Measurements from ENCODE around the gene APOL1.
"Not testable (repeated sequence)": the region's sequence is repeated elsewhere in the genome, so short reads cannot be mapped to it uniquely, and the experiment has no call there.

APOL1 gene

GRCh38 chr22:36271231-36271630 lies 18.3 kb downstream of the APOL1 start:
- DNase-seq (ENCODE audit: low spot score), result not testable (repeated sequence)

DNA sequence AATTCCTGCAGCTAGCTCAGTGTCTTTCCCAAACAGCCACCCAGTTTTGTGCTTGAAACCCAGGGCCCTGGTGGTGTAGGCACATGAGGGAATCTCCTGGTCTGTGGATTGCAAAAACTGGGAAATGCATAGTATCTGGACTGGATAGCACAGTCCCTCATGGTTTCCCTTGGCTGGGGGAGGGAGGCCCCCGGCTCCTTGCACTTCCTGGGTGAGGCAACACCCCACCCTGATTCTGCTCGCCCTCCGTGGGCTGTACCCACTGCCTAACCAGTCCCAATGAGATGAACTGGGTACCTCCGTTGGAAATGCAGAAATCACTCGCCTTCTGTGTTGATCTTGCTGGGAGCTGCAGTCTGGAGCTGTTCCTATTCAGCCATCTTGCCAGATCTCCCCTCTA lies 19.0 kb downstream of the APOL1 start:
- not testable (repeated sequence) for DNase-seq (ENCODE audit: low spot score)

DNA sequence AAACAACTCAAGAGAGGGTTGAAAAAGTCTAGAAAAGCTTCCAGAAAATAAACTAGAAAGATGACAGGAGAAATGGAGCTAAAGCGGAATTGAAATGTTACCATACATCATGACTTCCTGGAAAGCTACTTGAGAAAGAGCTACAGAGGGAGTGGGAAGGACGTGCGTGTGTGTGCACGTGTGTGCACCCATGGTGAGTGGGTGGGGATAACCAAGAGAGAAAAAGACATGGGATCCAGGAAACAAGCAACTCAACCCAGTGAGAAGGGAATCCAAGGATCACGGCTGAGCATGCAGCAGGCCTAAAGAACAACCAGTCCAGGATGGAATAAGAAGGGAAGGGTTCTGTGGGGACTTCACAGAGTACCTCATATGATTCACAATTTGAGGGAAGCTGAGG lies 21.6 kb downstream of the APOL1 start:
- no peak for DNase-seq (ENCODE audit: low spot score)

DNA sequence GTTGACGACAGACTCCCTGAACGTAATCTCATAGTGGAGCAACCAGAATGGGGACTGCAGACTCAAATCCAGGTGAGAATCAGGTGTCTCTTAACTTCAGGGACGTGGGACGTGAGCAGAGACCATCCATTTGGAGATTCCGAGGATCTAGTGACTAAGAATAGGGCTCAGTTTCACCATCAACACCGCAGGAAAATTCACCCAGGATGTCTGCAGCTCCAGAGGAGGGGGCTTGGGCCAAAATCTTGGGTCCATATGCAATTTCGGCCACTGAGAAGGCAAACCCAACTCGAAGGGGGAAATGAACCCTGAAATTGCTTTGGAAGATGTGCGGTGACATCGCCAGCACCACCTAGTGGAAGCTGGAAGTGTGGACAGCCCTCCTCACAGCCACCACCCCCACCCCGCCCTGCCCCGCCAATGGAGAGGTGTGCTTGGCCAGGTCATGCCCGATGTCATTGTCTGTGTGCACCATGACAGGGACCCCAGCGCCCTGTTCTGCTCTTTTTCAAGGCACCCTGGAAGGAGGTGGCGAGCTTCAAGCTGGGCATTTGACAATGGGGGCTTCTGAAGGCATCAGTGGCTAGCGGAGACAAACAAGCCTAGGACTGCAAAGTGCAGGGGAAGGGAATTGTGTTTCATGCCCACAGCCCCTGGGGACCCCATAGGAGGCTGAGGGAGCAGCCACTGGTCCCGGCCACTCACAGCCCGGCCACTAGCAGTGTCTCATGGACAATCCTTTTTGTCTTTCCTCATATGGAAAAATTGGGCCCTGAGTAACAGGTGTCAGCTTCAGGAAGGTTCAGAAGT lies 24.8 kb downstream of the APOL1 start:
- no peak for DNase-seq (ENCODE audit: low spot score)

GRCh38 chr22:36279219-36279666 lies 26.3 kb downstream of the APOL1 start:
- no peak for DNase-seq (ENCODE audit: low spot score)

GRCh38 chr22:36280379-36280778 lies 27.4 kb downstream of the APOL1 start:
- DNase-seq (ENCODE audit: low spot score), result no peak

DNA sequence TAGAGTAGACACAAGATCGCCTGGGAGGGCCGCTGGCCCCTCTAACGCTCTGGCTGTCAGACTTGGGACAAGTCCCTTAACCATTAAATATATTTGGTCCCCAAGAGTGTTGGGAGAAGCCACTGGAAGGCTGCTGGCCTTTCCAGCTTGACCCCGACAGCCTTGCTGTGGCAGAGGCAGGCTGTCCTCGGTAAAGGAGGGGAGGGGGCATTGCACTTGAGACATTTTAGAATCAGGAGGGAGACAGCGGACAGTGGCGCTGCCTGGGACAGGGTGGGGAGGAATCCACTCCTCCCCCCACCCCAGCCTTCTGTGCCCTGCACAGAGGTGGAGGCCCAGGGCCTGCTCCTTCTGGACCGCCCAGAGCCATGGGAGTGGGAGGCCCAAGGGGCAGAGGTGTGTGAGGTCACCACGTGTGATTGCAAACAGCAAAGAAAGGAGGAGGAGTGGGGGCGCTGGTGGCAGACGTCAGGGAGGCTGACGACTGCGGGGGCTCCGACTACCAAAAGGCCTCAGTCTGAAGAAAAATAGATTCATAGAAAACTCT lies 28.9 kb downstream of the APOL1 start:
- no peak for DNase-seq (ENCODE audit: low spot score)

DNA sequence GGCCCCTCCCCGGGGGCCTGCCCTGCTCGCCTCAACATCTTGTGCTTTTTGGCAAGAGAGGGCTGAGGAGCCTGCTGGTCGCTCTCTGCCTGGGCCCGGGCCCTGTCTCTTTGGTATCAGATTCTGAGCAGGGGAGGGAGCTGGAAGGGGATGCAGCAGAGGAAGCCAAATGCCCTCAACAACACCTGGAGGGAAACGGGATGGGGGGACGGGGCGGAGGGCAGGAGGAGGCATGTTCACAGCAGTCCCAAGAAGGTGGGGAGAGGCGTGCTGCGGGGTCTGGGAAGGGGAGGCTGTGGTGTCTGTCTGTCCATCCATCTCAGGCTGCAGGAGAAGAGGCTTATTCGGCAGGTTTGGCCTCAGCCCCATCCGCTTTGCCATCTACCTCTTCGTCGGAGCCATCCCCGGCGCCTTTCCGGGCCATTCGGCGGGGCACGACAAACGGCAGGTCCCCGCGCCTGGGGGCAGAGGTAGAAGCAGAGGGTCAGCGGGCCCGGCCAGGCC lies 29.4 kb downstream of the APOL1 start:
- no peak for DNase-seq (ENCODE audit: low spot score)

DNA sequence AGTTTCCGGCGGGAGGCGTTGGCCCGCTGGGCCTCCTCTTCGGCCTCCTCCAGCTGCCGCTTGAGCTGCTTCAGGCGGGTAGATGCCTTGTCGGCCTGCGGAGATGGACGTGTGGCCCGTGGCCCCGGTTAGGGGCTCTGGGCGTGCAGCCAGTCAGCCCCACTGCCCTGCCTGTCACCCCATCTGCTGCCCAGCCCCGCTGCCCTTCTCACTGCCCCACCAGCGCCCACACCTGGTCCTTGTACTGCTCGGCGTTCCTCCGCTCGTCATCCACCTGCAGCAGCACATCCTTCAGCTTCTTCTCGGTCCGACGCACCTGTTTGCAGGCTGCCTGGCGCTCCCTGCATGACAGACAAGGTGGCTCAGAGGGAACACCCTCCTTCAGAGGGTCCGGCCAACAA lies 31.2 kb downstream of the APOL1 start:
- no peak for DNase-seq (ENCODE audit: low spot score)

DNA sequence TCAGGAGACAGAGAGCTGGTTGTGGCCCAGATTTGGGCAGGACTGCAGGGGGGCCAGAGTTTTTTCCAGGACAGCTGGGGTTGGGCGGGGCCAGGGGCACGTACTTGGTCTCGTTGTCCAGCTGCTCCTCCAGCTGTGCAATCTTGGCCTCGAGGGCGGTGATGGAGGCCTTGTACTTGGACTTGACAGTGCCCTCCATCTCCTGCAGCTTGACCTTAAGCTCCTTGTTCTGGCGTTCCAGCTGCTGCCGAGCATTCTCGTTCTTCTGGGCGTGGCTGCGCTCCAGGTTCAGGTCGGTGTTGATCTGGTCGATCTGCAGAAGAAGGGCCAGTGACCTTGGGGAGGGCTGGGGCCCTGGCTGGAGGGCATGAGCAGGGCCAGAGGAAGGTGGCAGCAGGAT lies 32.1 kb downstream of the APOL1 start:
- no peak for DNase-seq (ENCODE audit: low spot score)

- DNase-seq (ENCODE audit: low spot score), result no peak
These were observed 32.6 kb downstream of the APOL1 start for GRCh38 chr22:36285545-36285944.

DNA sequence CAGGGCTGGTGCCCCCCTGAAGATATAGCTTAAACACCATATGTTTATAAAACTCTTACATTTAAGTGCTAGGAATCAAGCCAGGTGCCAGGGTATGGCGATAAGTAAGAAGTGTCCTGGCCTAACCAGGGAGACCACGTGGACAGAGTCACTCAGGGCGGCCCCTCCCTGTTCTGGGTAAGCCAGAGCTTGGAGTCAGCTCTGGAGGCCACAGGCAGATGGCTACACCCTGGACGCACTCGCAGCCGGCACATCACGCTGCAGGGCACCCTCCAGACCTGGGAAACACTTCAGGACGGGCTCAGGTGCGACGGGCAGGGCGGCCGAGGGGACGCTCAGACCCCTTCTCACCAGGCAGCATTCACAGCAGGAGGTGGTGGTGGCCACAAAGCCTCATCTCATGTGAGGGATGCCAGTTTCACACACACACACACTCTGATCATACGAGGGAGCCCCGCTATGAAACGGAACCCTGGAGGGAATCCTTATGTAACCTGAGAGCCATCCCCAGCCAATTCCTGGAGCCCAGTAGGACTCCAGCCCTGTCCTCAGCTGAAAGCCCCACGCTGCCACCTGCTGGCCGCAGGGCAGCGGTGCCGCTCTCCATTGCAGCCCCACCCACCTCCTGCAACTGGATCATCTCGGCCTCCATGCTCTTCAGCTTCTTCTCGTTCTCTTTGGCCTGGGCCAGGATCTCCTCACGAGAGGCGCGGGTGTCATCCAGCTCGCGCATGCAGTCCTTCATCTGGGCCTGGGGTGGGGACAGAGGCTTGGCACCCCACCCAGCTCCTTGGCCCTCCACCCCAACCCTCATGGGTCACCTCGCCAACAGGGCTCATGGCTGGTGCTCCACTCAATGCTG lies 33.4 kb downstream of the APOL1 start:
- DNase-seq (ENCODE audit: low spot score), result peak; percentile 72

- no peak for DNase-seq (ENCODE audit: low spot score)
These were observed 35.1 kb downstream of the APOL1 start for GRCh38 chr22:36287881-36288515.

DNA sequence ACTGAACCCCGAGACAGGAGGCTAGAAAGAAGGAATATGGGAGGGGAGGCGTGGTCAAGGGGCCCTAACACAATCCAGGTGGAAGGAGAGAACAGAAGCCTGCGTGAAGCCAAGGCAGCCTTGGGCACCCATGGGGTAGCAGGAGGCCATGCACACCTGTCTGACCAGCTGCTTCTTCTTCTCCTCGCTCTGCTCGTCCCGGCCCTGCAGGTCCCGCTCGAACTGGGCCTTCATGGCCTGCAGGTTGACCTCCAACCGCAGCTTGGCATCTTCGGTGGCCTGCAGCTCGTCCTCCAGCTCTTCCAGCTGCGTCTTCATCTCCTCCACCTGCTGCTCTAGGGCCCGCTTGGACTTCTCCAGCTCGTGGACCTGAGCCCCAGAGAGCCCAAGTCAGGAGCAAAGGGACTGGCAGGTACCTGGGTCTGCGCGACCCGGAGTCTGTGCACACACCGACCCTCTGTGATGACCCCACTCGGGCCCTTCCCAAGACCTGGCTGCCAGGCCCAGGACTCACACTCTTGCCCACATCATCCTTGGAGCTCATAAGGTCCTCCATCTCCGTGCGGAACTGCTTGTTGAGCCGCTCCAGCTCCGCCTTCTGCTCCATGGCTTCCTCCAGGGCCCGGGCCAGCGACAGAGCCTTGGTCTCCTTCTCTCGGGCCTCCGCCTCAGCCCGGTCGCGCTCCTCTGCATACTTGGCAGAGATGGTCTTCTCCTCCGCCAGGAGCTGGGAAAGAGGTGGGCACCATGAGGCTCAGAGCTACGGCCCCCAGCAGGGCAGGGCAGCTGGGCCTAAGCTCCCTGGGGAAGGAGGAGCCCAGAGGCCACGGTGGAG lies 35.9 kb downstream of the APOL1 start:
- DNase-seq (ENCODE audit: low spot score), result no peak

GRCh38 chr22:36289406-36289870 lies 36.5 kb downstream of the APOL1 start:
- no peak for DNase-seq (ENCODE audit: low spot score)

DNA sequence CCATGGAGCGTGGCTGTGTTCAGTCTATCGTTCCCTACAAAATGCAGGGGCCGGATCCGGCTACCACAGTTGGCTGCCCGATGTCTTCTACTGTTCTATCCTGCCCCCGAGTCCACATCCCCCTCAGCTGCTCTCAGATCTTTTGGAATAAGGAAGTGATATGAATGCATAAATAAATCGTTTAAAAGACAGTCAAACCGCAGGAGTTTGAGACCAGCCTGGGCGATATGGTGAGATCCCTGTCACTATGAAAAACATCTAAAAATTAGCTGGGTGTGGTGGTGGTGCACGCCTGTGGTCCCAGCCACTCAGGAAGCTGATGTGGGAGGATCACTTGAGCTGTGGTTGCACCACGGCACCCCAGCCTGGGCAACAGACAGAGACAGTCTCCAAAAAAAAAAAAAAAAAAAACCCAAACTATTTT lies 37.0 kb downstream of the APOL1 start:
- not testable (repeated sequence) for DNase-seq (ENCODE audit: low spot score)

DNA sequence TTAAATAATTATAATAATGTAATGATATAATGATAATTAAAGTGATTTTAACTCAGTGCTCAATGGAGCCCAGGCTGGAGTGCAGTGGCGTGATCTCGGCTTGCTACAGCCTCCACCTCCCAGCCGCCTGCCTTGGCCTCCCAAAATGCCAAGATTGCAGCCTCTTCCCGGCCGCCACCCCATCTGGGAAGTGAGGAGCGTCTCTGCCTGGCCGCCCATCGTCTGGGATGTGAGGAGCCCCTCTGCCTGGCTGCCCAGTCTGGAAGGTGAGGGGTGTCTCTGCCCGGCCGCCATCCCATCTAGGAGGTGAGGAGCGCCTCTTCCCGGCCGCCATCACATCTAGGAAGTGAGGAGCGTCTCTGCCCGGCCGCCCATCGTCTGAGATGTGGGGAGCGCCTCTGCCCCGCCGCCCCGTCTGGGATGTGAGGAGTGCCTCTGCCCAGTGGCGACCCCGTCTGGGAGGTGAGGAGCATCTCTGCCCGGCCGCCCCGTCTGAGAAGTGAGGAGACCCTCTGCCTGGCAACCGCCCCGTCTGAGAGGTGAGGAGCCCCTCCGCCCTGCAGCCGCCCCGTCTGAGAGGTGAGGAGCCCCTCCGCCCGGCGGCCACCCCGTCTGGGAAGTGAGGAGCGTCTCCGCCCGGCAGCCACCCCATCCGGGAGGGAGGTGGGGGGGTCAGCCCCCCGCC lies 37.6 kb downstream of the APOL1 start:
- not testable (repeated sequence) for DNase-seq (ENCODE audit: low spot score)

GRCh38 chr22:36291831-36292740 lies 39.2 kb downstream of the APOL1 start:
- DNase-seq (ENCODE audit: low spot score), result no peak

- no peak for DNase-seq (ENCODE audit: low spot score)
These were observed 40.0 kb downstream of the APOL1 start for GRCh38 chr22:36292823-36293530.

Data from kidney capillary endothelial cell (primary cell).